Esophagus muscularis mucosa (tissue), 3 donors: ENCODE data around the gene RNF39.

Experiments
- CTCF ChIP-seq, 3 experiments: fragments of 200-600 bp in 2 of 3; fragments of 450-650 bp in 1 of 3; sonication (generic) in 2 of 3; IDR thresholded peaks; one replicate each; pipeline ENCODE4 v1.5.1; 2017 to 2019; ENCODE audit warnings: antibody characterized with exemption in 3 of 3, mild to moderate bottlenecking in 2 of 3, moderate library complexity in 1 of 3
- POLR2AphosphoS5 ChIP-seq, 2 donors: sonication (generic); formaldehyde crosslinking; IDR thresholded peaks; one replicate each; pipeline ENCODE4 v1.6.1; 2017; ENCODE audit warnings: antibody characterized with exemption in 2 of 2

DNA sequence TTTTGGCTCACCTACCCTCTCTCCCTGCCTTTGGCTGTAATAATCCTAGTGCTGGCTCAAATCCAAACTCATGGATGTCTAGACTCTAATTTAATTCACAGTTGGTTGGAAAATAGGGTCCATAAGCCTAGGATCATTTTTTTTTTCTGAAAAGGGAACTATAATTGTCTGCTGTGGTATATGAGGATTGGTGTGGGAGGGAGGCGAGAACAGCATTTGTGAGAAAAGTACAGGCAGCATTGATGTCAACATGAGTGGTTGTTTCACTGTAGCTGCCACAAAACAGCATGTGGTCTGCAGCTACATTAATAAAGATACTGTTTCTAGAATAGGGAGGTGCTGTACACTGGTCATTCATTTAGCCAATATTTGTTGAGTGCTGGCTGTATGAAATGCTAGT, 33.1 kb downstream of the RNF39 start:
- no peak for TF ChIP-seq CTCF (IDR thresholded peaks at IDR 0.05)
- no peak for TF ChIP-seq POLR2AphosphoS5 (IDR thresholded peaks at IDR 0.05)
